Activated T-helper 1 cell treated with anti-CD3 and anti-CD28 coated beads, Interleukin-12 subunit alpha, Interleukin-12 subunit beta, Interleukin-2, Interleukin-4 antibody, amounts not matched to agents 30 ng/mL and 10 ng/mL and 1 ng/mL, durations not matched to agents 14 hours and 24 hours and 36 hours (primary cell): ENCODE data around the gene KDM5A. TPM values are rescaled to one million over a fixed set of nuclear protein-coding genes. Genes with fewer than 3 reads are reported as not detected.
A peak's percentile ranks its signal among the peaks of the same experiment; 100 is the strongest.

Experiments
- DNase-seq: peaks from one replicate; pipeline ENCODE4 v3.0.0; 2021; ENCODE audit warnings: low spot score
- H3K27ac Mint-ChIP-seq: one replicate; pipeline ENCODE4 v1.8.0; 2021; ENCODE audit warnings: mild to moderate bottlenecking, mixed read lengths
- H3K27me3 Mint-ChIP-seq: one replicate; pipeline ENCODE4 v1.8.0; 2022; ENCODE audit warnings: mild to moderate bottlenecking, moderate library complexity, mixed read lengths; ENCODE audit not compliant: insufficient read depth
- H3K36me3 Mint-ChIP-seq: one replicate; pipeline ENCODE4 v1.8.0; 2021; ENCODE audit warnings: low read depth, mixed read lengths
- H3K4me1 Mint-ChIP-seq: one replicate; pipeline ENCODE4 v1.8.0; 2021; ENCODE audit warnings: low read depth, mixed read lengths
- H3K4me3 Mint-ChIP-seq: one replicate; pipeline ENCODE4 v1.8.0; 2021; ENCODE audit warnings: mild to moderate bottlenecking, moderate library complexity, mixed read lengths
- H3K9me3 Mint-ChIP-seq: one replicate; pipeline ENCODE4 v1.8.0; 2021; ENCODE audit warnings: mixed read lengths
- intact Hi-C: fragments of 100-400 bp; cut with micrococcal nuclease; formaldehyde crosslinking; loops from one replicate; pipeline ENCODE4 v1.15.1; 2024
- total RNA-seq: library from RNA; stranded (reverse); gene quantifications from 2 replicates; pipeline ENCODE4 v1.2.3, GENCODE V29; 2022

The KDM5A gene
- total RNA-seq, 1 donor from 2014 or later, result 81.2 TPM

- Mint-ChIP-seq H3K4me1 (peaks cover 18% of the 10 kb centered on the region), H3K36me3 (peaks cover 58% of the 10 kb centered on the region), H3K27me3 (no peaks in the 10 kb centered on the region), H3K27ac (no peak overlapping the region), H3K4me3 (no peak overlapping the region), H3K9me3 (no peaks in the 10 kb centered on the region)
- intact Hi-C loops, result no loop called here
- DNase-seq, result no peak
These were observed 97.9 kb downstream of the KDM5A start for GRCh38 chr12:291153-291723.

GRCh38 chr12:288687-289086 lies 100.4 kb downstream of the KDM5A start:
- DNase-seq, result no peak
- intact Hi-C loops, result no loop called here
- Mint-ChIP-seq H3K4me3 (no peak overlapping the region), H3K9me3 (no peaks in the 10 kb centered on the region), H3K4me1 (peaks cover 22% of the 10 kb centered on the region), H3K27me3 (no peaks in the 10 kb centered on the region), H3K27ac (no peak overlapping the region), H3K36me3 (peaks cover 58% of the 10 kb centered on the region)

- H3K36me3 Mint-ChIP-seq, result peaks cover 56% of the 10 kb centered on the region
- DNase-seq, result no peak
- no peaks in the 10 kb centered on the region for H3K27me3 Mint-ChIP-seq
- intact Hi-C loops, result loop anchor here (2.0 kb wide), 1 partner anchor 14 kb away; no protein-coding TSS in a partner anchor
- H3K9me3 Mint-ChIP-seq, result no peaks in the 10 kb centered on the region
- peaks cover 22% of the 10 kb centered on the region for H3K4me1 Mint-ChIP-seq
- peak overlapping the region; percentile 69 for H3K27ac Mint-ChIP-seq
- no peak overlapping the region for H3K4me3 Mint-ChIP-seq
These were observed 102.4 kb downstream of the KDM5A start for GRCh38 chr12:286531-287300.

- H3K27me3 Mint-ChIP-seq, result no peaks in the 10 kb centered on the region
- no peak overlapping the region for H3K27ac Mint-ChIP-seq
- no peaks in the 10 kb centered on the region for H3K9me3 Mint-ChIP-seq
- intact Hi-C loops, result no loop called here
- H3K4me3 Mint-ChIP-seq, result no peak overlapping the region
- H3K36me3 Mint-ChIP-seq, result peaks cover 8% of the 10 kb centered on the region
- H3K4me1 Mint-ChIP-seq, result no peaks in the 10 kb centered on the region
- DNase-seq, result no peak
These were observed 111.1 kb downstream of the KDM5A start for GRCh38 chr12:278046-278445.

GRCh38 chr12:275812-276211 lies 113.3 kb downstream of the KDM5A start:
- intact Hi-C loops, result no loop called here

GRCh38 chr12:273382-273781 lies 115.7 kb downstream of the KDM5A start:
- Mint-ChIP-seq H3K4me1 (no peaks in the 10 kb centered on the region), H3K27me3 (no peaks in the 10 kb centered on the region), H3K27ac (no peak overlapping the region), H3K36me3 (no peaks in the 10 kb centered on the region), H3K4me3 (no peak overlapping the region), H3K9me3 (no peaks in the 10 kb centered on the region)
- intact Hi-C loops, result no loop called here
- no peak for DNase-seq

More at GRCh38 chr12:275812-276211, 113.3 kb downstream of the KDM5A start:
- Mint-ChIP-seq H3K4me1 (no peaks in the 10 kb centered on the region), H3K27me3 (no peaks in the 10 kb centered on the region), H3K36me3 (peaks cover 3% of the 10 kb centered on the region), H3K4me3 (no peak overlapping the region), H3K9me3 (no peaks in the 10 kb centered on the region), H3K27ac (no peak overlapping the region)
- no peak for DNase-seq

GRCh38 chr12:272942-273341 lies 116.2 kb downstream of the KDM5A start:
- Mint-ChIP-seq H3K4me1 (no peaks in the 10 kb centered on the region), H3K36me3 (no peaks in the 10 kb centered on the region), H3K9me3 (no peaks in the 10 kb centered on the region), H3K27me3 (no peaks in the 10 kb centered on the region), H3K27ac (no peak overlapping the region), H3K4me3 (no peak overlapping the region)
- no peak for DNase-seq
- intact Hi-C loops, result no loop called here

- no peak overlapping the region for H3K4me3 Mint-ChIP-seq
- H3K27me3 Mint-ChIP-seq, result peaks cover 1% of the 10 kb centered on the region
- H3K36me3 Mint-ChIP-seq, result no peaks in the 10 kb centered on the region
- H3K9me3 Mint-ChIP-seq, result no peaks in the 10 kb centered on the region
- intact Hi-C loops, result no loop called here
- no peaks in the 10 kb centered on the region for H3K4me1 Mint-ChIP-seq
- DNase-seq, result no peak
- no peak overlapping the region for H3K27ac Mint-ChIP-seq
These were observed 118.0 kb downstream of the KDM5A start for GRCh38 chr12:271161-271560.

GRCh38 chr12:269191-269590 lies 119.9 kb downstream of the KDM5A start:
- Mint-ChIP-seq H3K27me3 (peaks cover 8% of the 10 kb centered on the region), H3K4me3 (no peak overlapping the region), H3K4me1 (no peaks in the 10 kb centered on the region), H3K36me3 (no peaks in the 10 kb centered on the region), H3K27ac (no peak overlapping the region), H3K9me3 (no peaks in the 10 kb centered on the region)
- intact Hi-C loops, result no loop called here
- no peak for DNase-seq

- no peaks in the 10 kb centered on the region for H3K9me3 Mint-ChIP-seq
- H3K4me3 Mint-ChIP-seq, result no peak overlapping the region
- no peak for DNase-seq
- H3K27ac Mint-ChIP-seq, result no peak overlapping the region
- peaks cover 12% of the 10 kb centered on the region for H3K27me3 Mint-ChIP-seq
- no peaks in the 10 kb centered on the region for H3K4me1 Mint-ChIP-seq
- intact Hi-C loops, result no loop called here
- no peaks in the 10 kb centered on the region for H3K36me3 Mint-ChIP-seq
These were observed 120.7 kb downstream of the KDM5A start for GRCh38 chr12:268483-268840.

- peaks cover 12% of the 10 kb centered on the region for H3K27me3 Mint-ChIP-seq
- DNase-seq, result no peak
- H3K4me3 Mint-ChIP-seq, result no peak overlapping the region
- intact Hi-C loops, result no loop called here
- H3K9me3 Mint-ChIP-seq, result no peaks in the 10 kb centered on the region
- no peak overlapping the region for H3K27ac Mint-ChIP-seq
- no peaks in the 10 kb centered on the region for H3K36me3 Mint-ChIP-seq
- no peaks in the 10 kb centered on the region for H3K4me1 Mint-ChIP-seq
These were observed 121.3 kb downstream of the KDM5A start for GRCh38 chr12:267581-268482.

GRCh38 chr12:265096-265495 lies 124.0 kb downstream of the KDM5A start:
- Mint-ChIP-seq H3K27ac (no peak overlapping the region), H3K4me3 (no peak overlapping the region)

GRCh38 chr12:264269-264668 lies 124.9 kb downstream of the KDM5A start:
- DNase-seq, result no peak
- Mint-ChIP-seq H3K36me3 (no peaks in the 10 kb centered on the region), H3K4me1 (no peaks in the 10 kb centered on the region), H3K27ac (no peak overlapping the region), H3K27me3 (peaks cover 12% of the 10 kb centered on the region), H3K4me3 (no peak overlapping the region), H3K9me3 (no peaks in the 10 kb centered on the region)
- intact Hi-C loops, result no loop called here

More at GRCh38 chr12:265096-265495, 124.0 kb downstream of the KDM5A start:
- Mint-ChIP-seq H3K27me3 (peaks cover 12% of the 10 kb centered on the region), H3K36me3 (no peaks in the 10 kb centered on the region), H3K4me1 (no peaks in the 10 kb centered on the region), H3K9me3 (no peaks in the 10 kb centered on the region)
- no peak for DNase-seq
- intact Hi-C loops, result no loop called here
